CD4-positive, alpha-beta memory T cell (primary cell): ENCODE results near the gene FAM216B. TPM values are rescaled to one million over a fixed set of nuclear protein-coding genes. Genes with fewer than 3 reads are reported as not detected.

Experiments
- CTCF ChIA-PET: fragments of 350-600 bp; sonication (Branson Sonifier 250); formaldehyde crosslinking; loops from one replicate; lab custom pipeline; 2021; ENCODE audit warnings: inconsistent platforms; ENCODE audit not compliant: partially characterized antibody; lab: Charles Lee
- POLR2A ChIA-PET: fragments of 350-600 bp; sonication (Branson Sonifier 250); formaldehyde crosslinking; loops from one replicate; lab custom pipeline; 2021; ENCODE audit not compliant: partially characterized antibody; lab: Charles Lee
- DNase-seq, 5 donors: peaks; one replicate each; pipeline versions ENCODE4 v3.0.0 to v3.0.0-alpha.2; 2020 to 2022; ENCODE audit warnings: mixed read lengths in 1 of 5
- H3K27ac ChIP-seq: one replicate; pipeline ENCODE4 v1.7.0; 2013; ENCODE audit warnings: low read depth, low read length
- H3K27me3 ChIP-seq: 2 replicates; pipeline ENCODE4 v1.7.0; 2013; ENCODE audit warnings: mild to moderate bottlenecking, low read length, moderate library complexity; ENCODE audit not compliant: insufficient read depth
- H3K36me3 ChIP-seq: 2 replicates; pipeline ENCODE4 v1.7.0; 2013; ENCODE audit warnings: mild to moderate bottlenecking, low read length, moderate library complexity; ENCODE audit not compliant: insufficient read depth
- H3K4me1 ChIP-seq: 2 replicates; pipeline ENCODE4 v1.7.0; 2013; ENCODE audit warnings: mild to moderate bottlenecking, low read length, moderate library complexity; ENCODE audit not compliant: insufficient read depth
- H3K4me3 ChIP-seq, 2 donors: one replicate each; pipeline ENCODE4 v1.7.0; 2013; ENCODE audit warnings: low read length in 2 of 2, mild to moderate bottlenecking in 1 of 2
- H3K9me3 ChIP-seq, 2 donors: one replicate each; pipeline ENCODE4 v1.7.0; 2013; ENCODE audit warnings: low read length in 2 of 2, control low read depth in 1 of 2; ENCODE audit not compliant: control insufficient read depth in 1 of 2
- H3K27ac Mint-ChIP-seq, 7 donors: one replicate each; pipeline ENCODE4 v1.8.0; 2020 to 2021; ENCODE audit warnings: mixed read lengths in 7 of 7, mild to moderate bottlenecking in 6 of 7, inconsistent platforms in 3 of 7, moderate library complexity in 3 of 7
- H3K27me3 Mint-ChIP-seq, 2 donors: one replicate each; pipeline ENCODE4 v1.8.0; 2020 to 2021; ENCODE audit warnings: mixed read lengths in 2 of 2
- H3K36me3 Mint-ChIP-seq, 2 donors: one replicate each; pipeline ENCODE4 v1.8.0; 2020 to 2021; ENCODE audit warnings: mixed read lengths in 2 of 2, inconsistent platforms in 1 of 2, mild to moderate bottlenecking in 1 of 2
- H3K4me1 Mint-ChIP-seq, 4 donors: one replicate each; pipeline ENCODE4 v1.8.0; 2020 to 2021; ENCODE audit warnings: mixed read lengths in 4 of 4, mild to moderate bottlenecking in 1 of 4
- H3K4me3 Mint-ChIP-seq, 8 donors: one replicate each; pipeline ENCODE4 v1.8.0; 2020 to 2021; ENCODE audit warnings: mixed read lengths in 8 of 8, mild to moderate bottlenecking in 7 of 8, moderate library complexity in 6 of 8, inconsistent platforms in 3 of 8
- H3K9me3 Mint-ChIP-seq, 8 donors: one replicate each; pipeline ENCODE4 v1.8.0; 2020 to 2021; ENCODE audit warnings: mixed read lengths in 8 of 8, mild to moderate bottlenecking in 5 of 8, inconsistent platforms in 3 of 8, moderate library complexity in 1 of 8
- intact Hi-C: fragments of 100-400 bp; cut with micrococcal nuclease; formaldehyde crosslinking; loops from one replicate; pipeline ENCODE4 v1.15.1; 2023
- polyA plus RNA-seq, 2 donors: library from polyadenylated mRNA; unstranded; fragments of 300-500 nt; fragmentation: Illumina TruSeq; gene quantifications; one replicate each; pipeline ENCODE4 v1.2.3, GENCODE V29; 2021
- total RNA-seq, 2 experiments: library from RNA; stranded (reverse); gene quantifications; one replicate each; pipeline ENCODE4 v1.2.3, GENCODE V29; 2021

Gene FAM216B
- total and polyA plus RNA-seq, 4 experiments from 2014 or later, result not detected

- no peak overlapping the region for H3K27ac ChIP-seq
- Mint-ChIP-seq H3K4me3 (no peak overlapping the region), H3K36me3 (no peaks in the 10 kb centered on the region), H3K27me3 (peaks cover 2 to 9% of the 10 kb centered on the region in 2 donors), H3K9me3 (no peaks in the 10 kb centered on the region), H3K4me1 (no peaks in the 10 kb centered on the region), H3K27ac (no peak overlapping the region)
- DNase-seq, result no peak
- intact Hi-C loops, result no loop called here
- H3K4me3 ChIP-seq, result no peak overlapping the region
- no peaks in the 10 kb centered on the region for H3K4me1 ChIP-seq
- CTCF ChIA-PET, result no interaction called here
- POLR2A ChIA-PET, result no interaction called here
- H3K27me3 ChIP-seq, result no peaks in the 10 kb centered on the region
- no peaks in the 10 kb centered on the region for H3K9me3 ChIP-seq
- no peaks in the 10 kb centered on the region for H3K36me3 ChIP-seq
These were observed 33.9 kb upstream of the FAM216B start for GRCh38 chr13:42747399-42747873.

- Histone ChIP-seq H3K4me3 (no peak overlapping the region), H3K36me3 (no peaks in the 10 kb centered on the region), H3K27me3 (no peaks in the 10 kb centered on the region), H3K9me3 (no peaks in the 10 kb centered on the region), H3K4me1 (no peaks in the 10 kb centered on the region), H3K27ac (no peak overlapping the region)
- no peaks in the 10 kb centered on the region for H3K9me3 Mint-ChIP-seq
- ChIA-PET POLR2A (no interaction called here), CTCF (no interaction called here)
- H3K27me3 Mint-ChIP-seq, result peaks cover 2 to 7% of the 10 kb centered on the region in 2 donors
- intact Hi-C loops, result no loop called here
- no peak for DNase-seq
- H3K4me1 Mint-ChIP-seq, result no peaks in the 10 kb centered on the region
- no peak overlapping the region for H3K4me3 Mint-ChIP-seq
- H3K36me3 Mint-ChIP-seq, result no peaks in the 10 kb centered on the region
- H3K27ac Mint-ChIP-seq, result no peak overlapping the region
These were observed 30.6 kb upstream of the FAM216B start for GRCh38 chr13:42750794-42751193.

GRCh38 chr13:42751693-42752092, 29.7 kb upstream of the FAM216B start:
- ChIA-PET CTCF (no interaction called here), POLR2A (no interaction called here)
- no peak overlapping the region for H3K4me3 Mint-ChIP-seq
- Histone ChIP-seq H3K27me3 (no peaks in the 10 kb centered on the region), H3K36me3 (no peaks in the 10 kb centered on the region), H3K4me3 (no peak overlapping the region), H3K9me3 (no peaks in the 10 kb centered on the region), H3K27ac (no peak overlapping the region), H3K4me1 (no peaks in the 10 kb centered on the region)
- intact Hi-C loops, result no loop called here
- H3K27ac Mint-ChIP-seq, result no peak overlapping the region
- H3K9me3 Mint-ChIP-seq, result no peaks in the 10 kb centered on the region
- no peak for DNase-seq
- peaks cover 2 to 7% of the 10 kb centered on the region in 2 donors for H3K27me3 Mint-ChIP-seq
- no peaks in the 10 kb centered on the region for H3K36me3 Mint-ChIP-seq
- H3K4me1 Mint-ChIP-seq, result no peaks in the 10 kb centered on the region

GRCh38 chr13:42752731-42753130, 28.7 kb upstream of the FAM216B start:
- Histone ChIP-seq H3K27me3 (no peaks in the 10 kb centered on the region), H3K27ac (no peak overlapping the region), H3K9me3 (no peaks in the 10 kb centered on the region), H3K36me3 (no peaks in the 10 kb centered on the region), H3K4me1 (no peaks in the 10 kb centered on the region), H3K4me3 (no peak overlapping the region)
- no peak overlapping the region for H3K27ac Mint-ChIP-seq
- ChIA-PET POLR2A (no interaction called here), CTCF (no interaction called here)
- no peaks in the 10 kb centered on the region for H3K36me3 Mint-ChIP-seq
- no peaks in the 10 kb centered on the region for H3K4me1 Mint-ChIP-seq
- H3K9me3 Mint-ChIP-seq, result peaks cover 0 to 2% (median 0%) of the 10 kb centered on the region in 8 donors
- H3K27me3 Mint-ChIP-seq, result peaks cover 1 to 8% of the 10 kb centered on the region in 2 donors
- no peak for DNase-seq
- intact Hi-C loops, result no loop called here
- no peak overlapping the region for H3K4me3 Mint-ChIP-seq

- Mint-ChIP-seq H3K36me3 (no peaks in the 10 kb centered on the region), H3K27me3 (peaks cover 0 to 7% of the 10 kb centered on the region in 2 donors), H3K9me3 (peaks cover 0 to 2% (median 0%) of the 10 kb centered on the region in 8 donors), H3K27ac (no peak overlapping the region), H3K4me1 (no peaks in the 10 kb centered on the region), H3K4me3 (no peak overlapping the region)
- POLR2A ChIA-PET, result no interaction called here
- no peak for DNase-seq
- intact Hi-C loops, result no loop called here
- Histone ChIP-seq H3K27me3 (no peaks in the 10 kb centered on the region), H3K4me1 (no peaks in the 10 kb centered on the region), H3K27ac (no peak overlapping the region), H3K36me3 (no peaks in the 10 kb centered on the region), H3K4me3 (no peak overlapping the region), H3K9me3 (no peaks in the 10 kb centered on the region)
- CTCF ChIA-PET, result no interaction called here
These were observed 27.7 kb upstream of the FAM216B start for GRCh38 chr13:42753697-42754096.

GRCh38 chr13:42754801-42755510, 26.4 kb upstream of the FAM216B start:
- no peaks in the 10 kb centered on the region for H3K36me3 ChIP-seq
- no peak overlapping the region for H3K27ac ChIP-seq
- H3K27me3 ChIP-seq, result no peaks in the 10 kb centered on the region
- POLR2A ChIA-PET, result no interaction called here
- H3K9me3 ChIP-seq, result no peaks in the 10 kb centered on the region
- Mint-ChIP-seq H3K27ac (peak overlapping the region in 1 of 7 donors; percentile 2), H3K27me3 (peaks cover 0 to 5% of the 10 kb centered on the region in 2 donors), H3K36me3 (no peaks in the 10 kb centered on the region), H3K4me1 (no peaks in the 10 kb centered on the region), H3K9me3 (peaks cover 0 to 2% (median 0%) of the 10 kb centered on the region in 8 donors), H3K4me3 (no peak overlapping the region)
- CTCF ChIA-PET, result interaction anchor here (1.1 kb wide), 1 partner anchor 15 kb away, joined by 3 read pairs; no protein-coding TSS in a partner anchor
- intact Hi-C loops, result no loop called here
- H3K4me1 ChIP-seq, result no peaks in the 10 kb centered on the region
- no peak overlapping the region for H3K4me3 ChIP-seq
- no peak for DNase-seq

- no peak for DNase-seq
- no peaks in the 10 kb centered on the region for H3K4me1 ChIP-seq
- intact Hi-C loops, result no loop called here
- H3K36me3 ChIP-seq, result no peaks in the 10 kb centered on the region
- ChIA-PET CTCF (no interaction called here), POLR2A (no interaction called here)
- peaks cover 0 to 2% (median 0%) of the 10 kb centered on the region in 8 donors for H3K9me3 Mint-ChIP-seq
- no peaks in the 10 kb centered on the region for H3K27me3 ChIP-seq
- no peaks in the 10 kb centered on the region for H3K9me3 ChIP-seq
- peaks cover 1 to 4% of the 10 kb centered on the region in 2 donors for H3K27me3 Mint-ChIP-seq
- H3K4me3 Mint-ChIP-seq, result no peak overlapping the region
- H3K36me3 Mint-ChIP-seq, result no peaks in the 10 kb centered on the region
- H3K27ac Mint-ChIP-seq, result no peak overlapping the region
- no peak overlapping the region for H3K4me3 ChIP-seq
- no peaks in the 10 kb centered on the region for H3K4me1 Mint-ChIP-seq
- H3K27ac ChIP-seq, result no peak overlapping the region
These were observed 23.5 kb upstream of the FAM216B start for GRCh38 chr13:42757678-42758420.
